ENCODE results near the gene CFAP46. TPM values are rescaled to one million over a fixed set of nuclear protein-coding genes. Genes with fewer than 3 reads are reported as not detected.

Gene CFAP46
- total RNA-seq, 4 donors from 2014 or later, result under 0.01 to 1.3 (median 0.28) TPM

- TF ChIP-seq POLR2AphosphoS5 (IDR thresholded peaks at IDR 0.05), result no peak
- TF ChIP-seq, protein P1, sequence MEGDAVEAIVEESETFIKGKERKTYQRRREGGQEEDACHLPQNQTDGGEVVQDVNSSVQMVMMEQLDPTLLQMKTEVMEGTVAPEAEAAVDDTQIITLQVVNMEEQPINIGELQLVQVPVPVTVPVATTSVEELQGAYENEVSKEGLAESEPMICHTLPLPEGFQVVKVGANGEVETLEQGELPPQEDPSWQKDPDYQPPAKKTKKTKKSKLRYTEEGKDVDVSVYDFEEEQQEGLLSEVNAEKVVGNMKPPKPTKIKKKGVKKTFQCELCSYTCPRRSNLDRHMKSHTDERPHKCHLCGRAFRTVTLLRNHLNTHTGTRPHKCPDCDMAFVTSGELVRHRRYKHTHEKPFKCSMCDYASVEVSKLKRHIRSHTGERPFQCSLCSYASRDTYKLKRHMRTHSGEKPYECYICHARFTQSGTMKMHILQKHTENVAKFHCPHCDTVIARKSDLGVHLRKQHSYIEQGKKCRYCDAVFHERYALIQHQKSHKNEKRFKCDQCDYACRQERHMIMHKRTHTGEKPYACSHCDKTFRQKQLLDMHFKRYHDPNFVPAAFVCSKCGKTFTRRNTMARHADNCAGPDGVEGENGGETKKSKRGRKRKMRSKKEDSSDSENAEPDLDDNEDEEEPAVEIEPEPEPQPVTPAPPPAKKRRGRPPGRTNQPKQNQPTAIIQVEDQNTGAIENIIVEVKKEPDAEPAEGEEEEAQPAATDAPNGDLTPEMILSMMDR (IDR thresholded peaks at IDR 0.05), result no peak
- no peak for TF ChIP-seq POLR2A (IDR thresholded peaks at IDR 0.05; ENCODE audit: low read depth)
- TF ChIP-seq EP300 (IDR thresholded peaks at IDR 0.05), result no peak
- Histone ChIP-seq H3K4me1 (peaks cover 0 to 10% (median 2%) of the 10 kb centered on the region in 4 donors), H3K27me3 (peaks cover 0 to 47% (median 3%) of the 10 kb centered on the region in 4 donors), H3K27ac (replicated peaks in 1 of 4) (no peak overlapping the region), H3K36me3 (no peaks in the 10 kb centered on the region), H3K4me3 (no peak overlapping the region), H3K9me3 (peaks cover 0 to 16% (median 7%) of the 10 kb centered on the region in 4 donors)
- DNase-seq (ENCODE audit: extremely low spot score), result no peak
- intact Hi-C loops (cut with DNase I), result no loop called here
- WGBS, result 85% methylated on average over 13 of the region's 29 CpGs
Observed at GRCh38 chr10:132866601-132867381, 75.6 kb downstream of the CFAP46 start.

DNA sequence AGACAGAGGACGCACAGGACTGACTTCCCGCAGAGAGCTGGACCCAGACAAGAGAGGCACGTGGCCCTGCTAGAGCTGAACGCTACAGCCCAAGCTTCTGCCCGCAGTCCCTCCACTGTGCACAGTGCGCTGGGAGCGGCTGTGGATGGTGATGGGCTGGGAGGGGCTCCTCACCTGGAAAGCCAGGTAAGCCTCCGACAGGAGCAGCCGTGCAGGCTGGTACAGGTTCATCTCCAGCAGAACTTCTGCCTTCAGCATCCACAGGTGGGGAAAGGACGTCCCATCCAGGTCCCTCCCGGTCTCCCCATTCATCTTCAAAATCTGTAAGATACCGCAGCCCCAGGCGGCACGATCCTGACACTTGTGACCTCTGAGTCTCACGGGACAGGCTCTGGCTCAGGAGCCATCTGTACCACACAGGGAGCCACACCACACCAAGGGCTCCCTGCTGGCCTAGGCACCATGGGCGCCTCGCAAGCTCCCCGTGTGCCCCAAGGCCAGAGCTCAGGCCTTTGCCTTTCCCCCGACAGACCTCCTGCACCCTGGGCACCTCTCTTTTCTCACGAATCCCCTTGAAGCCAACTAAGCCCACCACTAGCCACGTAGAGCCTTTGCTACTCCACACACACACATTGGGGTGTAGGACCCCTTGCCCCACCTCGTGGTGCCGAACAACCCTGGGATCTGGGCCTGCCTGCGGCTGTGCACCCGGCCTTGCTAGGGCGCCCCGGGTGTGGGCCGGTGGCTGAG, 76.3 kb downstream of the CFAP46 start:
- no peaks in the 10 kb centered on the region for H3K36me3 ChIP-seq
- 92% methylated on average over 28 of the region's 28 CpGs for WGBS
- peaks cover 0 to 55% (median 3%) of the 10 kb centered on the region in 4 donors for H3K27me3 ChIP-seq
- no peak for DNase-seq (ENCODE audit: extremely low spot score)
- intact Hi-C loops (cut with DNase I), result no loop called here
- H3K9me3 ChIP-seq, result peaks cover 0 to 10% (median 5%) of the 10 kb centered on the region in 4 donors
- no peak overlapping the region for H3K4me3 ChIP-seq
- no peak overlapping the region for H3K27ac ChIP-seq (replicated peaks in 1 of 4)
- peaks cover 0 to 10% (median 2%) of the 10 kb centered on the region in 4 donors for H3K4me1 ChIP-seq
- TF ChIP-seq, protein P1 (IDR thresholded peaks at IDR 0.05), result no peak
- TF ChIP-seq POLR2A (IDR thresholded peaks at IDR 0.05; ENCODE audit: low read depth) (no peak), EP300 (IDR thresholded peaks at IDR 0.05) (no peak), POLR2AphosphoS5 (IDR thresholded peaks at IDR 0.05) (no peak)

DNA sequence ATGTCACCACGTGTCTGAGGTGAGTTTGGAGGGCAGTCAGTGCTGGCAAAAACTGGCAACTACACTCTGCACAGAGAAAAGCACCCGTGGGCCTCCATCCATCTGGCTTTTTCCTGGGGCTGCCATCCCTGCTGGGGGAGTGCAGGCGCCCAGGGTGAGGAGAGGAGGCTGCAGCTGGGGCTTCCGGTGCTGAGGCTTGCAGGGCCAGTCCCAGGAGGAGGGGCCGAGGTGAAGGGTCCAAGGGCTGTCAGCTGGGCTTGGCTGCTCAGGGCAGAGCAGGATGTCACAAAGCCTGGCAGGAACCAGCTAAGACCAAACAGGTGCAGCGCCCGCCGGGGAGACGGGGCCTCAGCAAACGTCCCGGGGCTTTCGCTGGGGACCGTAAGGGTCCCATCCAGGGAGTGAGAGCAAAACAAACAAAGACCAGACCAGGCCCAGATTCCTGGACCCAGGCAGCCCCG, 77.2 kb downstream of the CFAP46 start:
- Histone ChIP-seq H3K27me3 (peaks cover 0 to 56% (median 3%) of the 10 kb centered on the region in 4 donors), H3K9me3 (peaks cover 0 to 2% (median under 1%) of the 10 kb centered on the region in 4 donors), H3K36me3 (no peaks in the 10 kb centered on the region), H3K4me3 (no peak overlapping the region), H3K4me1 (peaks cover 0 to 10% (median 2%) of the 10 kb centered on the region in 4 donors), H3K27ac (replicated peaks in 1 of 4) (no peak overlapping the region)
- 74% methylated on average over 6 of the region's 14 CpGs for WGBS
- no peak for TF ChIP-seq POLR2AphosphoS5 (IDR thresholded peaks at IDR 0.05)
- TF ChIP-seq EP300 (IDR thresholded peaks at IDR 0.05), result no peak
- no peak for TF ChIP-seq POLR2A (IDR thresholded peaks at IDR 0.05; ENCODE audit: low read depth)
- TF ChIP-seq, protein P1 (IDR thresholded peaks at IDR 0.05), result no peak
- intact Hi-C loops (cut with DNase I), result no loop called here
- no peak for DNase-seq (ENCODE audit: extremely low spot score)

- 31% methylated on average over 30 of the region's 34 CpGs for WGBS
- peaks cover 0 to 71% (median 3%) of the 10 kb centered on the region in 4 donors for H3K27me3 ChIP-seq
Observed at GRCh38 chr10:132862485-132863420, 79.6 kb downstream of the CFAP46 start.

More at GRCh38 chr10:132862485-132863420, 79.6 kb downstream of the CFAP46 start:
- intact Hi-C loops (cut with DNase I), result no loop called here
- H3K36me3 ChIP-seq, result no peaks in the 10 kb centered on the region
- H3K4me3 ChIP-seq, result no peak overlapping the region
- H3K27ac ChIP-seq (replicated peaks in 1 of 4), result no peak overlapping the region
- peaks cover 0 to under 1% (median 0%) of the 10 kb centered on the region in 4 donors for H3K9me3 ChIP-seq
- DNase-seq (ENCODE audit: extremely low spot score), result no peak
- peaks cover 0 to 10% (median 2%) of the 10 kb centered on the region in 4 donors for H3K4me1 ChIP-seq
- no peak for TF ChIP-seq POLR2AphosphoS5 (IDR thresholded peaks at IDR 0.05)
- TF ChIP-seq, protein P1 (IDR thresholded peaks at IDR 0.05), result no peak
- no peak for TF ChIP-seq POLR2A (IDR thresholded peaks at IDR 0.05; ENCODE audit: low read depth)
- TF ChIP-seq EP300 (IDR thresholded peaks at IDR 0.05), result no peak
